GM19397 (cell line): ENCODE measurements around the gene TMEM179.

Experiments
- ATAC-seq: cut with Tn5 transposase; IDR thresholded peaks from one replicate; pipeline ENCODE4 v1.9.1; 2021; ENCODE audit warnings: mild to moderate bottlenecking, moderate library complexity; ENCODE audit not compliant: unreplicated experiment

TMEM179 gene

DNA sequence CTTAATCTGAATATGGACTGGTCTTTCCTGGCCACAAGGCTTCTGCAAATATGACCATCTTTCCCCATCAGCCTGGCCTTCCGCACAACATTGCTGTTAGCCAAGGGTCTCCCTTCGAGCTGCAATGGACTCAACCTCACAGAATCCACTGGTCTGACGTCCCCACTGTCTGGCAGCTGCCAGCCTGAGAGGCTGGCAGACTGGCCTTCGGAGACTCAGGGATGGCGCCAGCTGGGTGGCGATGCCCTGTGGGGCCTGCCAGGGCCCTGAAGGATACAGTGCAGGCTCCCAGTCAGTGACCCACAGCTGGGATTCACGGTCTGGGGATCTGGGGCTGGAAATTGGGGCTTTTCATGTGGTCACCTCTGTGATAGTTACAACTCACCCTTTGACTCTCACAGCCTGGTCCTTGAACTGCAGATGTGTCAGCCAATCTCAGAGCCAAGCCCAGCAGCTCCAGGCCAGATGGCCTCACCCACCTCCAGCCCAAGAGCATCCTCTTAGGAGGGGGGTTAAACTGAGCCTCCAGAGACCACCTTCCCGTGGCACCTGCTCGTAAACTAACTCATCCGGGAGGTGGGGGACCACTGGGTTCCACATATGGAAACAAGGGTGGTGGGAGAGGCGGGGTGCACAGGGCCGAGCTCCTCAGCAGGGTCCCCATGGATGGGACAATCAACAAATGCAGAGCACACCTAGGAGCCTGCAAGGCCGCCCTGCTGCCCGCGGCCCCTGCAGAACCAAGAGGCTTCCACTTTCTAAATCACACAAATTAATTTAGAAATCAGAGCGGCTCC is 46.1 kb downstream of the TMEM179 start:
- no peak for ATAC-seq

DNA sequence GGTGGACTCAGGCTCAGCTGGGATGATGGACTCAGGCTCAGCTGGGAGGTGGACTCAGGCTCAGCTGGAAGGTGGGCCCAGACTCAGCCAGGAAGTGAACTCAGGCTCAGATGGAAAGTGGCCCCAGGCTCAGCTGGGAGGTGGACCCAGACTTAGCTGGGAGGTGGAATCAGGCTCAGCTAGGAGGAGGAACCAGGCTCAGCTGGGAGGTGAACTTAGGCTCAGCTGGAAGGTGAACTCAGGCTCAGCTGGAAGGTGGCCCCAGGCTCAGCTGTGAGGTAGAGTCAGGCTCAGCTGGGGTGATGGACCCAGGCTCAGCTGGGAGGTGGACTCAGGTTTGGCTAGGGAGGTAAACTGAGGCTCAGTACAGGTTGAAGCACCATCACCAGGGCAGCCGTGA is 46.8 kb downstream of the TMEM179 start:
- ATAC-seq, result no peak

- no peak for ATAC-seq
Measured at GRCh38 chr14:104557086-104557485, 47.5 kb downstream of the TMEM179 start.

- ATAC-seq, result no peak
Measured at GRCh38 chr14:104556256-104557021, 48.1 kb downstream of the TMEM179 start.

DNA sequence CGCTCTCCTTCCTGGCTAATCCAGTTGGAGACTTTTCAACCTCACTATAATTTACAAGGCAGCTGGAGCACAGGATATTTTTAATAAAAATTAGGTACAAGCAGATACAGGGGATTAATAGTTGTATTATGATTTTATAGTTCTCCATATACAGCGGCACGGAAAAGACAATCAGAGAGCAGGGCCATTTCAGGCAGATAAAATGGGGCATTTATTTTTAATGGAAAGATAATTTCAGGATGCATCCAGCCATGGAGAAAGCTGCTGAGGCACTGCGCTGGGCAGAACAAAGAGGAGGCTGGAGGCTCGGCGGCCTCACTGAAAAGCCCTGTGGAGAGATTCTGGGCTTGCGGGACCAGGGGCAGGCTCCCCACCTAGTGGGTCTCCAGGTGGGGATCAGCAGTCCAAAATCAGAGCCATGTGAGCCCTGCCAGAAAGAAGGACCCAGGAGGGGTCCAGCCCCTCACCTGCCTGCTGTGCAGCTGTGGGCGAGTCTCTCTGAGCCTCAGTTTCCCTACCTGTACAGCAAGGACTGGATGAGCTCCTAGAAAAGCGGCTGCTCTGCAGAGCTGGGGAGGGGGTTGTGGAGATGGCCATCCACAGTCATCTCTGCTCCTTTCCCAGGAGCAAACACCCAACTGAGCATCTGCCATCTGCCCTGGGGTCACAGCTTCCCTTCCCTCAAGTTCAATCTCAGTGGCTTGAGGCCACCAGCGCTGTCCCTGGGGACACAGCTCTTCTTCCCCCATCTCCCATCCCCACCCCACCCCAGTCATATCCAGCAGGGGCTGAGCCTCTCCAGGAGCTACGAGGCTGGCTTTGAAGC is 48.9 kb downstream of the TMEM179 start:
- ATAC-seq, result no peak

DNA sequence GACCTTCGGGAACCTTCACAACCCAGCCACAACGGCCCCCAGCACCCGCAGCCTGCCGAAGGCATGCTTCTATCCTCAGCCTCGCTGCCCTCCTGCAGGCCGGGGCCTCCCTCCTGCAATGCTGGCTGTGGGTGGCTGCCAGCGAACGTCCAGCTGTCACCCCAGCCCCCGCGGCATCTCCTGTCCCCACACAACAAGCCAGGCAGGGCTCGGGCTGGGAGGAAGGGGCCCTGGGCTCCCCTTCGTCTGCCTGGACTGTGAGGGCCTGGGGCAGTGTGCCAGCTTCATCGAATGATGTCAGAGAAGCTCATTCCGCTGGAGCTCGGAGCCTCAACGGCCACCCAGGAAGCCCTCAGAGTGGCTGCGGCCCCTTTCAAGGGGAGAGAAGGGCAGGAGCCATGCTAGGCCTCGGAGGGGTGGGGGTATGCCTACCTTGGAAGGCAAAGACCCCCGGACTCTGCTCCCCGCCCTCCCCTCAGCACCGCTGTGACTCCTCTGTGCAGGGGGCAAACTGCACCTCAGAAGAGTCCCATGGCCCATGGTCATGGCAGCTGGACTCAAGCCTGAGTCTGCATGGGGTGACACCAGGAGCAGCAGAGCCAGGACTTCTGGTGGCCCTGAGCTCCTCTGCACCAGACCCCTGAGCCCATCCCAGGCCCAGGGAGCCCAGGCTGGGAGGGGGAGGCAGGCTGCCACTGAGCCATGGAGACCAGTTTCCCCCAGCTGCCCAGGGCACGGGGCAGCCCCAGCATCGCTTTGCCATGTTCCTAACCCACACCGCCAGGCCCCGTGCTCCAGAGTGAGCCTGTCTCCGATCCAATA is 49.8 kb downstream of the TMEM179 start:
- ATAC-seq, result no peak

DNA sequence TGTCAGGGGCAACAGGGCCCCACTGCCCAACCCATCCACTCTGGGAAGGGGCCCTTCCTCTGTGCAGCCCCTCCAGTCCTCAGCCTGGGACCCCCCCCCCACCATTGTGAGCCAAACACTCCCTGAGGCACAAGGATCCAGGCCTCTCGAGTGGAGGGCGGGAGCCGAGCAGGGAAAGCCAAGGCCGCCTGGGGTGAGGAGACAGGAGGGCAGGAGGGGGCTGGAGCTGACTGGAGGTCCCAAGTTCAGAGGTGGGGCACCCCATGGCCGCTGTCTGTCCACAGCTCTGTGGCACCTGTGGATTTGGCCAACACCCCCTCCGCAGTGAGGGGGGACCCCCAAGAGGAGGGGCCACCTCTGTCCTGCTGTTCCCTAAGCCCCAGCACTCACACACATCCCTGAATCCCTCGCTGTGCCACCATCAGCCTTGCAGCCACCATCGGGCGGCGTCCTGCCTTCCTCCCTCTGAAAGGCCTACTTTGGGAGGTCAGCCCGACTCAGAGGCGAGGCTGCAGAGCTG is 50.4 kb downstream of the TMEM179 start:
- ATAC-seq, result no peak

GRCh38 chr14:104553166-104554087 is 51.1 kb downstream of the TMEM179 start:
- no peak for ATAC-seq

- ATAC-seq, result no peak
Measured at GRCh38 chr14:104552738-104553125, 51.8 kb downstream of the TMEM179 start.

GRCh38 chr14:104551851-104552737 is 52.5 kb downstream of the TMEM179 start:
- no peak for ATAC-seq

DNA sequence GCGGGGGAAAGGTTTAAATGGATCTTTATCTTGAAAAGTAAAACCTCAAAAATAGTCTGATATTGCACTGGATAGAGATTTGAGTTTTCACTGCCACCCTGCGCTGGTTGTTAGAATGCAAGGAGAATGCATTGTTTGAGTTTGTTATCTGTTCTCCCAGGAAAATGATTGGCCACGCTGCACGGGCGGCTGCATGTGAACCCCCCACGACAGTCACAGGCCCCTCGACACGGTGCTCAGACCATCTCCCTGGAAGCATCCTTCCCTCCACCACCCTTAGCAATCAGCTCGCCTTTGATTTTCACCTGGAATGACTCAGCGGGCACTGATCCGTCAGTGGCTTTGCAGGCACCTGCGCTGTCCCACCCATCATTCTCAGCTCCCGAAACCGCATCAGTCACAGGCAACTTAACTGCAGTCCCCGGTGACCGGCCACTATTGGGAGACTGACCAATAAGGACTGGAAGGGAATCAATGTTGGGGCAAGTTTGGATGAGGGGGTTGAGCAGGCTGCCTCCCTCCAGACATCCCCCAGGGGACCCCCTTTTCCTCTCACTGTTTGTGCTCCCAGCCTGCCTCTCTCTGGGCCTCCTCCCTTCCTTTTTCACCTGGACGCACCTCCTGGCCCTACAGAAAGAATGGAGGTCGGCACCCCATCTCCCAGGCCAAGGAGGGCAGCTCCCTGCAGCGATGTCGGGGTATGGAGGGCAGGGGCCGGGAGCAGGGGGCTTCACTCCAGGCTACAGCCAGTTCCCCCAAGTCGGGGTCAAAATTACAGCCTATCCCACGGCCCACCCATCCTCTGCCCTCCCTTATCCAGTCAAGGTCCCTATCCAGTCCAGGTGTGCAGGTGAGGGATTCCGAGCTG is 53.5 kb downstream of the TMEM179 start:
- ATAC-seq, result no peak

- ATAC-seq, result no peak
Measured at GRCh38 chr14:104550340-104550860, 54.2 kb downstream of the TMEM179 start.

DNA sequence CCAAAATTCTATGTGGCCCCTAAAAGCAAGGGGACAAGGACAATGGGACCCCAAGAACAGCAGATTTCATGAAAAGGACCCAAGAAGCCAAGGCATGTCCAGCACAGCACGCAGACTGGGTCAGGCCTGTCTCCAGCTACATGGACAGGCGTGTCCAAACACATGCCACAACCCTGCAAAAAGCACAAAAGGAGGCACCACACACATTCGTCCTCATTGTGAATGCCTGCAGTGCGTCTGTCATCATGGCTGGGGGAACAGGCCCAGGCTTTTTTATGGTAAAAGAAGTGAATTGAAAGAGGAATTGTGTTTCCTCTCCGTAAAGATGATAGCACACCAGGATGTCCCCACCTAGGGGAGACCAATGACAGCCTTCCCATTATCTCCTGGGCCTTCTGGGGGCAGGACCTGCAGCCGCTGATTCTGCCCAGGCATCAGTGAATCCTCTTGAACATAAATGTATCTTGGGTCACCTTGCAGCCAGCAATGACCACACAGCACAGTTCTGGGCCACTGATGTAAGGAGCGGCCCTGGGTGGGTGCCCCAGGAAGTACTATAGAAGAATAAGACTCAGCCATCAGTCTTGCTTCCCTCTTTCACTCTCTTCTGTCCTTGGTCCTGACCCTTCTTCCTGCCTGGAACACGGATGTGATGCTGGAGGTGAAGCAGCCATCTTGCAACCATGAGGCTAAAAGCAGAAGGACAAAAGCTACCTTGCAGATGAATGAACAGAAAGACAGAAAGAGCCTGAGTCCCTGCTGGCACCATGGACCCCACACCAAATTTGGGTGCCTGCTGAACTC is 54.8 kb downstream of the TMEM179 start:
- no peak for ATAC-seq

- ATAC-seq, result no peak
Measured at GRCh38 chr14:104548802-104549535, 55.6 kb downstream of the TMEM179 start.

GRCh38 chr14:104547998-104548700 is 56.4 kb downstream of the TMEM179 start:
- no peak for ATAC-seq
